HT-29 (cell line): ENCODE results near the gene NEK2. TPM values are rescaled to one million over a fixed set of nuclear protein-coding genes. Genes with fewer than 3 reads are reported as not detected.

ENCODE experiments used
- total RNA-seq: library from RNA; depleted of rRNA; stranded (reverse); fragments of >200 nt; shearing (Covaris generic); gene quantifications from 2 replicates; pipeline ENCODE4 v1.2.3, GENCODE V29; 2014; rRNA removed

The NEK2 gene
- total RNA-seq, 1 experiment from 2014 or later, result 30.5 TPM

Other genes starting within 250 kb of the NEK2 start
- not detected in 2 replicates for gene RD3, start 183.5 kb downstream of the NEK2 start, total RNA-seq
- 8.1 and 8.6 TPM in 2 replicates for gene SLC30A1, start 96.5 kb downstream of the NEK2 start, total RNA-seq
- 13.1 and 13.7 TPM in 2 replicates for gene LPGAT1, start 155.1 kb upstream of the NEK2 start, total RNA-seq